Suprapubic skin (tissue), 3 donors: ENCODE results near the gene MED31.

Source experiments
- CTCF ChIP-seq, 2 donors: fragments of 200-600 bp in 1 of 2; fragments of 450-650 bp in 1 of 2; sonication (generic) in 1 of 2; IDR thresholded peaks; one replicate each; pipeline ENCODE4 v1.5.1; 2016 to 2019; ENCODE audit warnings: antibody characterized with exemption in 2 of 2, mild to moderate bottlenecking in 1 of 2, moderate library complexity in 1 of 2
- POLR2A ChIP-seq, 2 donors: fragments of 450-650 bp; IDR thresholded peaks; one replicate each; pipeline ENCODE4 v1.6.1; 2017; ENCODE audit warnings: antibody characterized with exemption in 2 of 2, mild to moderate bottlenecking in 2 of 2, moderate library complexity in 2 of 2

- TF ChIP-seq POLR2A (IDR thresholded peaks at IDR 0.05) (no peak), CTCF (IDR thresholded peaks at IDR 0.05) (no peak)
These were observed 25.9 kb upstream of the MED31 start for GRCh38 chr17:6677158-6677831.
